Endothelial cell of umbilical vein (primary cell): Measurements from ENCODE around the gene TMEM108. TPM values are rescaled to one million over a fixed set of nuclear protein-coding genes. Genes with fewer than 3 reads are reported as not detected.

Source experiments
- BruUV-seq: library from RNA; stranded (reverse); fragments of 400-500 nt; replicated peaks from 2 replicates; lab custom pipeline; 2021; lab: Mats Ljungman, UMichigan
- CTCF ChIA-PET: fragments of 300-600, 350-600 bp; sonication (Branson Sonifier 250); formaldehyde crosslinking; loops from one replicate; lab custom pipeline; 2021; ENCODE audit warnings: antibody characterized with exemption, inconsistent platforms; lab: Charles Lee
- POLR2A ChIA-PET: fragments of 300-600, 350-600 bp; sonication (Branson Sonifier 250); formaldehyde crosslinking; loops from one replicate; lab custom pipeline; 2021; ENCODE audit warnings: antibody characterized with exemption, inconsistent platforms; lab: Charles Lee
- DNase-seq: peaks from one replicate; pipeline ENCODE4 v3.0.0-alpha.2; 2011; ENCODE audit warnings: low read depth, low spot score
- FAIRE-seq: peaks from 2 replicates; lab custom pipeline; 2011; peaks lifted over from hg19 to GRCh38; lab: Jason Lieb, UNC
- H2AFZ ChIP-seq: 2 replicates; pipeline ENCODE4 v1.6.0; 2012; ENCODE audit warnings: low read depth, low read length, control low read depth, inconsistent platforms
- H3K27ac ChIP-seq: 2 replicates; pipeline ENCODE4 v1.5.1; 2011; ENCODE audit warnings: low read depth, mild to moderate bottlenecking, control low read depth, low read length, moderate library complexity; ENCODE audit not compliant: insufficient read depth
- H3K27me3 ChIP-seq, 2 experiments: 2 replicates each; pipeline versions ENCODE4 v1.6.0 to v1.6.1; 2011; ENCODE audit warnings: low read length in 2 of 2, mixed read lengths in 1 of 2; ENCODE audit not compliant: control insufficient read depth in 2 of 2, insufficient read depth in 2 of 2
- H3K36me3 ChIP-seq, 2 experiments: 2 replicates in 1 of 2; 3 replicates in 1 of 2; pipeline ENCODE4 v1.5.1; 2011; ENCODE audit warnings: low read length in 2 of 2, mild to moderate bottlenecking in 1 of 2, moderate library complexity in 1 of 2; ENCODE audit not compliant: control insufficient read depth in 2 of 2, insufficient read depth in 2 of 2; ENCODE audit errors: extremely low read depth in 1 of 2
- H3K4me1 ChIP-seq: 3 replicates; pipeline ENCODE4 v1.5.1; 2011; ENCODE audit warnings: mild to moderate bottlenecking, low read length; ENCODE audit not compliant: control insufficient read depth, insufficient read depth; ENCODE audit errors: extremely low read depth
- H3K4me2 ChIP-seq: 2 replicates; pipeline ENCODE4 v1.6.1; 2011; ENCODE audit warnings: low read length, control low read depth, mixed read lengths; ENCODE audit not compliant: insufficient read depth
- H3K4me3 ChIP-seq, 3 experiments: fragments of 200-600 bp in 1 of 3; sonication (generic), shearing (Covaris generic) in 1 of 3; replicated peaks in 1 of 3; 2 replicates each; pipeline ENCODE4 v1.5.1; 2011 to 2016; ENCODE audit warnings: control low read depth in 3 of 3, low read length in 3 of 3, mild to moderate bottlenecking in 2 of 3, inconsistent platforms in 1 of 3, low read depth in 1 of 3, moderate library complexity in 1 of 3; ENCODE audit not compliant: insufficient read depth in 1 of 3
- H3K79me2 ChIP-seq: 2 replicates; pipeline ENCODE4 v1.6.0; 2012; ENCODE audit warnings: low read length, inconsistent platforms; ENCODE audit not compliant: control insufficient read depth, insufficient read depth
- H3K9ac ChIP-seq: replicated peaks from 2 replicates; pipeline ENCODE3; 2011; ENCODE audit warnings: low read length, control low read depth; ENCODE audit not compliant: insufficient read depth; ENCODE audit errors: extremely low read depth
- H3K9me1 ChIP-seq: replicated peaks from 3 replicates; pipeline ENCODE4 v1.6.0; 2011; ENCODE audit warnings: mild to moderate bottlenecking, low read length; ENCODE audit not compliant: control insufficient read depth, insufficient read depth; ENCODE audit errors: extremely low read depth
- H3K9me3 ChIP-seq: replicated peaks from 2 replicates; pipeline ENCODE4 v1.5.1; 2012; ENCODE audit warnings: low read length, inconsistent platforms; ENCODE audit not compliant: control insufficient read depth, insufficient read depth
- H4K20me1 ChIP-seq: replicated peaks from 2 replicates; pipeline ENCODE3; 2011; ENCODE audit warnings: mild to moderate bottlenecking, low read length; ENCODE audit not compliant: control insufficient read depth, insufficient read depth; ENCODE audit errors: extremely low read depth
- EZH2 ChIP-seq: IDR thresholded peaks from 2 replicates; pipeline ENCODE4 v1.6.1; 2012; ENCODE audit warnings: borderline replicate concordance, low read depth, mild to moderate bottlenecking, moderate library complexity, low read length, inconsistent platforms; ENCODE audit not compliant: severe bottlenecking
- FOS ChIP-seq: IDR thresholded peaks from 2 replicates; pipeline ENCODE4 v1.6.1; 2011; ENCODE audit warnings: mild to moderate bottlenecking, low read length, moderate library complexity, borderline replicate concordance; ENCODE audit not compliant: insufficient read depth
- GATA2 ChIP-seq: IDR thresholded peaks from 2 replicates; pipeline ENCODE4 v1.7.0; 2011; ENCODE audit warnings: low read depth, mild to moderate bottlenecking, moderate library complexity, mixed read lengths, low read length; ENCODE audit not compliant: insufficient read length, insufficient read depth
- JUN ChIP-seq: IDR thresholded peaks from 2 replicates; pipeline ENCODE4 v1.6.1; 2011; ENCODE audit warnings: borderline replicate concordance, low read depth; ENCODE audit not compliant: insufficient read length, insufficient read depth
- MAX ChIP-seq: IDR thresholded peaks from 2 replicates; pipeline ENCODE4 v1.6.1; 2011; ENCODE audit not compliant: insufficient read depth, insufficient read length
- MYC ChIP-seq: IDR thresholded peaks from one replicate; pipeline ENCODE4 v1.6.1; 2011; ENCODE audit warnings: mild to moderate bottlenecking, low read depth, low read length
- POLR2A ChIP-seq: IDR thresholded peaks from 2 replicates; pipeline ENCODE4 v1.6.1; 2012; ENCODE audit warnings: low read depth, mild to moderate bottlenecking, control low read depth, low read length
- POLR2AphosphoS5 ChIP-seq: IDR thresholded peaks from 2 replicates; pipeline ENCODE4 v1.6.1; 2012; ENCODE audit warnings: low read depth, mild to moderate bottlenecking, control low read depth, low read length, moderate library complexity; ENCODE audit not compliant: insufficient read depth
- dilution Hi-C: fragments of 300-500 bp; cut with MboI; formaldehyde crosslinking; loops from one replicate; pipeline ENCODE4 v1.15.0; 2019; ENCODE audit warnings: low sequenced_read_pairs; ENCODE audit not compliant: extremely low pct_ligation_motif_present
- intact Hi-C: fragments of 100-400 bp; cut with micrococcal nuclease; formaldehyde crosslinking; loops from one replicate; pipeline ENCODE4 v1.10.0; 2022
- polyA plus RNA-seq, 4 experiments: library from polyadenylated mRNA; depleted of rRNA in 3 of 4; stranded (reverse) in 3 of 4; unstranded in 1 of 4; fragments of >200 nt; gene quantifications; 2 replicates each; pipeline versions ENCODE4 v1.2.1 to v1.2.3, GENCODE V29; 2011 to 2012; ENCODE audit warnings: missing spikeins in 1 of 4
- total RNA-seq: library from RNA; stranded (reverse); gene quantifications from 2 replicates; pipeline ENCODE4 v1.2.3, GENCODE V29; 2021
- TF ChIP-seq, protein P1 (sequence below), 2 donors: IDR thresholded peaks; 1 replicate in 1 of 2; 2 replicates in 1 of 2; pipeline ENCODE4 v1.5.1; 2011; ENCODE audit warnings: low read length in 2 of 2, mild to moderate bottlenecking in 2 of 2, moderate library complexity in 2 of 2, control low read depth in 1 of 2, inconsistent platforms in 1 of 2, low read depth in 1 of 2; ENCODE audit not compliant: insufficient read depth in 1 of 2; ENCODE audit errors: extremely low read depth in 1 of 2

Gene TMEM108
- total and polyA plus RNA-seq, 2 donors (not counting 3 experiments of a cell fraction or from before 2014, with no cell fraction given): 0.40 to 1.1 TPM

DNA sequence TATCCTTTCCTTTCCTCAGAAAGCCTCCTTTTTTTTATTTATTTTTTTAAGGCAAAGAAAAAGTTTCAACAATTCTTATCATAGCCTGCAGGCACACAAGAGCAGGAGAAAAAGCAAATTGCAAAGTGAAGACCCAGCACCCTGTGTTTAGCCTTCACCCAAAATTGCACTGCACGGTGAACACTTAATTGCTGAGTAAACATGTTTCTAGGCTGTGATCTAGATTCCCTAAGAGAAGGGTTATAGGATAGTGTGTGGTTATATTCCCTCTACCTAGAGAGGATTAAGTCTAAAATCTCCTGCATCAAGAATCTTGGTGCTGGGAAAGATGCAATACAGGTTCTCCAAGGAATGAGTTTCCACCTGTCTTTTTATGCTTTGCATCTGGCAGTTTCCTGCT, 291.4 kb downstream of the TMEM108 start:
- H4K20me1 ChIP-seq: no peaks in the 10 kb centered on the region
- no peak overlapping the region for H3K27ac ChIP-seq
- H3K4me2 ChIP-seq: no peak overlapping the region
- H3K79me2 ChIP-seq: no peaks in the 10 kb centered on the region
- dilution Hi-C loops (no loop called here), intact Hi-C loops (no loop called here)
- CTCF ChIA-PET: interaction anchor here (1.0 to 1.4 kb wide), 2 partner anchors 10 to 93 kb away, joined by 3 read pairs; no protein-coding TSS in a partner anchor
- no peaks in the 10 kb centered on the region for H3K9me3 ChIP-seq
- H3K4me3 ChIP-seq: no peak overlapping the region
- H3K27me3 ChIP-seq: peaks cover 3 to 8% of the 10 kb centered on the region in 2 experiments
- FAIRE-seq (no peak), DNase-seq (no peak)
- POLR2A ChIA-PET: no interaction called here
- no peaks in the 10 kb centered on the region for H3K9me1 ChIP-seq
- TF ChIP-seq MAX: no peak
- TF ChIP-seq GATA2: no peak
- no peak for TF ChIP-seq FOS
- no peak for TF ChIP-seq EZH2
- TF ChIP-seq, protein P1, sequence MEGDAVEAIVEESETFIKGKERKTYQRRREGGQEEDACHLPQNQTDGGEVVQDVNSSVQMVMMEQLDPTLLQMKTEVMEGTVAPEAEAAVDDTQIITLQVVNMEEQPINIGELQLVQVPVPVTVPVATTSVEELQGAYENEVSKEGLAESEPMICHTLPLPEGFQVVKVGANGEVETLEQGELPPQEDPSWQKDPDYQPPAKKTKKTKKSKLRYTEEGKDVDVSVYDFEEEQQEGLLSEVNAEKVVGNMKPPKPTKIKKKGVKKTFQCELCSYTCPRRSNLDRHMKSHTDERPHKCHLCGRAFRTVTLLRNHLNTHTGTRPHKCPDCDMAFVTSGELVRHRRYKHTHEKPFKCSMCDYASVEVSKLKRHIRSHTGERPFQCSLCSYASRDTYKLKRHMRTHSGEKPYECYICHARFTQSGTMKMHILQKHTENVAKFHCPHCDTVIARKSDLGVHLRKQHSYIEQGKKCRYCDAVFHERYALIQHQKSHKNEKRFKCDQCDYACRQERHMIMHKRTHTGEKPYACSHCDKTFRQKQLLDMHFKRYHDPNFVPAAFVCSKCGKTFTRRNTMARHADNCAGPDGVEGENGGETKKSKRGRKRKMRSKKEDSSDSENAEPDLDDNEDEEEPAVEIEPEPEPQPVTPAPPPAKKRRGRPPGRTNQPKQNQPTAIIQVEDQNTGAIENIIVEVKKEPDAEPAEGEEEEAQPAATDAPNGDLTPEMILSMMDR (IDR thresholded peaks at IDR 0.05; ENCODE audit: extremely low read depth in 1 of 2, insufficient read depth in 1 of 2, low read depth in 1 of 2, low read length in 2 of 2): no peak
- no peak for TF ChIP-seq POLR2A
- no peak for TF ChIP-seq JUN
- TF ChIP-seq POLR2AphosphoS5: no peak
- TF ChIP-seq MYC: no peak
- no peaks in the 10 kb centered on the region for H3K4me1 ChIP-seq
- BruUV-seq: no TSS peak
- no peak overlapping the region for H3K9ac ChIP-seq
- no peak overlapping the region for H2AFZ ChIP-seq
- no peaks in the 10 kb centered on the region for H3K36me3 ChIP-seq
